Spleen (tissue), 11 donors: ENCODE data around the gene NT5C1A. TPM values are rescaled to one million over a fixed set of nuclear protein-coding genes. Genes with fewer than 3 reads are reported as not detected.

Source experiments
- DNase-seq: peaks from one replicate; pipeline ENCODE4 v3.0.0-alpha.2; 2020
- H3K27ac ChIP-seq, 8 donors: fragments of 200-600 bp; sonication (generic) in 7 of 8; 1 replicate in 4 of 8; 2 replicates in 4 of 8; pipeline versions ENCODE4 v1.5.0 to v1.8.0; 2016 to 2021; ENCODE audit warnings: inconsistent platforms in 4 of 8, mild to moderate bottlenecking in 4 of 8, moderate library complexity in 1 of 8
- H3K27me3 ChIP-seq, 7 donors: fragments of 200-600 bp; sonication (generic) in 6 of 7; replicated peaks in 1 of 7; 1 replicate in 4 of 7; 2 replicates in 3 of 7; pipeline versions ENCODE4 v1.5.0 to v1.8.0; 2016 to 2021; ENCODE audit warnings: inconsistent platforms in 3 of 7, mild to moderate bottlenecking in 1 of 7
- H3K36me3 ChIP-seq, 6 donors: fragments of 200-600 bp; sonication (generic) in 5 of 6; 1 replicate in 4 of 6; 2 replicates in 2 of 6; pipeline versions ENCODE4 v1.5.0 to v1.8.0; 2016 to 2021; ENCODE audit warnings: inconsistent platforms in 2 of 6
- H3K4me1 ChIP-seq, 6 donors: fragments of 200-600 bp; sonication (generic) in 5 of 6; 1 replicate in 3 of 6; 2 replicates in 3 of 6; pipeline versions ENCODE4 v1.5.0 to v1.8.0; 2016 to 2021; ENCODE audit warnings: inconsistent platforms in 3 of 6
- H3K4me3 ChIP-seq, 8 donors: fragments of 200-600 bp; sonication (generic) in 7 of 8; 1 replicate in 4 of 8; 2 replicates in 4 of 8; pipeline versions ENCODE4 v1.5.0 to v1.8.0; 2016 to 2021; ENCODE audit warnings: inconsistent platforms in 4 of 8, mild to moderate bottlenecking in 4 of 8, moderate library complexity in 2 of 8
- H3K9me3 ChIP-seq, 8 donors: fragments of 200-600 bp; sonication (generic) in 7 of 8; 1 replicate in 4 of 8; 2 replicates in 4 of 8; pipeline versions ENCODE4 v1.5.0 to v1.8.0; 2016 to 2021; ENCODE audit warnings: inconsistent platforms in 4 of 8
- POLR2A ChIP-seq, 3 donors: fragments of 450-650 bp; IDR thresholded peaks; one replicate each; pipeline ENCODE4 v1.5.1; 2017; ENCODE audit warnings: antibody characterized with exemption in 3 of 3, mild to moderate bottlenecking in 1 of 3
- POLR2AphosphoS5 ChIP-seq, 3 donors: sonication (generic); formaldehyde crosslinking; IDR thresholded peaks; one replicate each; pipeline ENCODE4 v1.5.1; 2017; ENCODE audit warnings: antibody characterized with exemption in 3 of 3
- WGBS, 5 donors: extraction: QIAGEN DNeasy Blood & Tissue Kit in 3 of 5; methylation state at CpG; one replicate each; pipeline versions ENCODE4 v1.1.5 to v1.1.7; 2013 to 2018; 5-methylcytosine and 5-hydroxymethylcytosine counted together
- intact Hi-C: fragments of 100-400 bp; cut with DNase I; formaldehyde crosslinking; loops from one replicate; pipeline ENCODE4 v1.15.0; 2023; ENCODE audit warnings: low total_unique reads
- polyA plus RNA-seq, 3 donors: library from polyadenylated mRNA; stranded (reverse); fragments of 200-250 nt; gene quantifications; one replicate each; pipeline ENCODE4 v1.2.1, GENCODE V29; 2013
- total RNA-seq, 7 donors: library from RNA; depleted of rRNA in 3 of 7; stranded (reverse); fragments of >200 nt in 3 of 7; fragmentation: NEBNext Ultra II Directional in 4 of 7; extraction: Animal tissue kit (Norgen Biotek cat#: 25700) in 4 of 7; gene quantifications; one replicate each; pipeline versions ENCODE4 v1.1.0 to v1.2.1, GENCODE V29; 2016 to 2021
- TF ChIP-seq, protein P1 (sequence below), 11 experiments: fragments of 200-600 bp in 7 of 11; fragments of 450-650 bp in 4 of 11; sonication (generic) in 4 of 11; IDR thresholded peaks in 8 of 11; conservative IDR thresholded peaks in 3 of 11; 1 replicate in 7 of 11; 2 replicates in 4 of 11; pipeline versions ENCODE4 v1.4.0 to v1.8.0; 2016 to 2021; ENCODE audit warnings: antibody characterized with exemption in 11 of 11, inconsistent platforms in 4 of 11, mild to moderate bottlenecking in 1 of 11
- donor health status: healthy with polysubstance abuse.
- donor health status: DM: no; HTN: no; CAD: no; lungs with moderate emphysema.
- donor health status: DM: no; HTN: no; CAD: no.
- donor health status: Bipolar disorder and iron deficiency.
- donor health status: healthy.
- donor health status: DM: no; HTN: no; CAD: no.
- donor health status: DM: yes; HTN: yes; CAD: no.

NT5C1A gene
- total and polyA plus RNA-seq, 10 donors = 0.23 TPM; not detected in 9

- 77 to 98% (median 85%) methylated on average over 3 of the region's 3 CpGs for WGBS, 5 donors
- TF ChIP-seq POLR2A (IDR thresholded peaks at IDR 0.05) (no peak), POLR2AphosphoS5 (IDR thresholded peaks at IDR 0.05) (no peak)
- TF ChIP-seq, protein P1, sequence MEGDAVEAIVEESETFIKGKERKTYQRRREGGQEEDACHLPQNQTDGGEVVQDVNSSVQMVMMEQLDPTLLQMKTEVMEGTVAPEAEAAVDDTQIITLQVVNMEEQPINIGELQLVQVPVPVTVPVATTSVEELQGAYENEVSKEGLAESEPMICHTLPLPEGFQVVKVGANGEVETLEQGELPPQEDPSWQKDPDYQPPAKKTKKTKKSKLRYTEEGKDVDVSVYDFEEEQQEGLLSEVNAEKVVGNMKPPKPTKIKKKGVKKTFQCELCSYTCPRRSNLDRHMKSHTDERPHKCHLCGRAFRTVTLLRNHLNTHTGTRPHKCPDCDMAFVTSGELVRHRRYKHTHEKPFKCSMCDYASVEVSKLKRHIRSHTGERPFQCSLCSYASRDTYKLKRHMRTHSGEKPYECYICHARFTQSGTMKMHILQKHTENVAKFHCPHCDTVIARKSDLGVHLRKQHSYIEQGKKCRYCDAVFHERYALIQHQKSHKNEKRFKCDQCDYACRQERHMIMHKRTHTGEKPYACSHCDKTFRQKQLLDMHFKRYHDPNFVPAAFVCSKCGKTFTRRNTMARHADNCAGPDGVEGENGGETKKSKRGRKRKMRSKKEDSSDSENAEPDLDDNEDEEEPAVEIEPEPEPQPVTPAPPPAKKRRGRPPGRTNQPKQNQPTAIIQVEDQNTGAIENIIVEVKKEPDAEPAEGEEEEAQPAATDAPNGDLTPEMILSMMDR (IDR thresholded peaks at IDR 0.05 in 8 of 11, conservative IDR thresholded peaks at IDR 0.05 in 3 of 11) = no peak
- intact Hi-C loops = no loop called here
- no peak overlapping the region for H3K27ac ChIP-seq
- H3K4me3 ChIP-seq = no peak overlapping the region
- no peaks in the 10 kb centered on the region for H3K36me3 ChIP-seq
- H3K27me3 ChIP-seq = peaks cover 0 to 62% (median 26%) of the 10 kb centered on the region in 7 donors
- H3K4me1 ChIP-seq = peaks cover 8 to 21% (median 16%) of the 10 kb centered on the region in 6 donors
- no peaks in the 10 kb centered on the region for H3K9me3 ChIP-seq
- no peak for DNase-seq
Observed at GRCh38 chr1:39668111-39668510, 3.8 kb downstream of the NT5C1A start.

DNA sequence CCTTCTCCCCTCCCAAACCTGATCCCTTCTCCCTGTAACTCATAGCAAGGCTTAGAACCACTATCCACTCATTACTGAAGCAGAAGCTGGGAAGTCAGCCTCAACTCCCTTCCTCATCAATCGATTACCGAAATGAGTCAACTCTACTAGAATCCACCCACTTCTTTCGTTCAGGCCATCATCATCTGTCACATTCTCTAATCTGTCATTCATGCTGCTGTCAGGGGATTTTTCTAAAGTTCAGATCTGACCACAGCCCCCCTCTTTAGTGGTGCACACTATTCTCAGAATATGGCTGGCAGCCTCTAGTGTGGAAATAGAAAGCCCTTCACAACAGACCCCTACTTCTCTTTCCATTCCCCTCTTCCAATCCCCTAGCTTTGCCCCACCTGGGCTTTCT lies 5.1 kb downstream of the NT5C1A start:
- no peak for DNase-seq
- peaks cover 0 to 48% (median 17%) of the 10 kb centered on the region in 7 donors for H3K27me3 ChIP-seq
- intact Hi-C loops = no loop called here
- peaks cover 4 to 11% (median 9%) of the 10 kb centered on the region in 6 donors for H3K4me1 ChIP-seq
- TF ChIP-seq POLR2A (IDR thresholded peaks at IDR 0.05) (no peak), POLR2AphosphoS5 (IDR thresholded peaks at IDR 0.05) (no peak)
- TF ChIP-seq, protein P1 (IDR thresholded peaks at IDR 0.05 in 8 of 11, conservative IDR thresholded peaks at IDR 0.05 in 3 of 11) = no peak
- 52 to 78% (median 67%) methylated on average over 3 of the region's 3 CpGs for WGBS, 5 donors
- no peak overlapping the region for H3K4me3 ChIP-seq
- no peak overlapping the region for H3K27ac ChIP-seq
- no peaks in the 10 kb centered on the region for H3K36me3 ChIP-seq
- H3K9me3 ChIP-seq = no peaks in the 10 kb centered on the region

- Histone ChIP-seq H3K36me3 (no peaks in the 10 kb centered on the region), H3K27ac (no peak overlapping the region), H3K4me3 (no peak overlapping the region), H3K4me1 (no peaks in the 10 kb centered on the region), H3K27me3 (peaks cover 0 to 17% (median 0%) of the 10 kb centered on the region in 7 donors), H3K9me3 (no peaks in the 10 kb centered on the region)
- TF ChIP-seq, protein P1 (IDR thresholded peaks at IDR 0.05 in 8 of 11, conservative IDR thresholded peaks at IDR 0.05 in 3 of 11) = no peak
- TF ChIP-seq POLR2AphosphoS5 (IDR thresholded peaks at IDR 0.05) (no peak), POLR2A (IDR thresholded peaks at IDR 0.05) (no peak)
- DNase-seq = no peak
- intact Hi-C loops = no loop called here
- 82 to 91% (median 88%) methylated on average over 6 to 8 of the region's 8 CpGs for WGBS, 5 donors
Observed at GRCh38 chr1:39663559-39663958, 8.3 kb downstream of the NT5C1A start.

- H3K4me3 ChIP-seq = no peak overlapping the region
- WGBS, 5 donors = 83 to 95% (median 92%) methylated on average over 1 of the region's 1 CpG
- TF ChIP-seq POLR2A (IDR thresholded peaks at IDR 0.05) (no peak), POLR2AphosphoS5 (IDR thresholded peaks at IDR 0.05) (no peak)
- TF ChIP-seq, protein P1 (IDR thresholded peaks at IDR 0.05 in 8 of 11, conservative IDR thresholded peaks at IDR 0.05 in 3 of 11) = no peak
Observed at GRCh38 chr1:39662861-39663260, 9.0 kb downstream of the NT5C1A start.

More at GRCh38 chr1:39662861-39663260, 9.0 kb downstream of the NT5C1A start:
- peaks cover 0 to 10% (median 0%) of the 10 kb centered on the region in 7 donors for H3K27me3 ChIP-seq
- no peak overlapping the region for H3K27ac ChIP-seq
- intact Hi-C loops = no loop called here
- H3K4me1 ChIP-seq = no peaks in the 10 kb centered on the region
- no peaks in the 10 kb centered on the region for H3K36me3 ChIP-seq
- DNase-seq = no peak
- H3K9me3 ChIP-seq = no peaks in the 10 kb centered on the region
